HepG2 (cell line): ENCODE results near the gene TRMT1L. TPM values are rescaled to one million over a fixed set of nuclear protein-coding genes. Genes with fewer than 3 reads are reported as not detected.

ENCODE experiments used
- ATAC-seq: fragments of 200-7000 bp; cut with Tn5 transposase; 3 replicates; pipeline ENCODE4 v1.9.1; 2020; ENCODE audit warnings: mild to moderate bottlenecking, moderate library complexity
- Bru-seq: library from RNA; stranded (reverse); fragments of 400-500 nt; gene quantifications from one replicate; lab custom pipeline; 2021; lab: Mats Ljungman, UMichigan
- BruChase-seq, 2 experiments: library from RNA; stranded (reverse); fragments of 400-500 nt; gene quantifications; one replicate each; lab custom pipeline; 2021; lab: Mats Ljungman, UMichigan
- BruUV-seq: library from RNA; stranded (reverse); fragments of 400-500 nt; replicated peaks from 2 replicates; lab custom pipeline; 2021; lab: Mats Ljungman, UMichigan
- CTCF ChIA-PET: fragments of 300-600 bp; formaldehyde crosslinking; extraction: SDS; loops from one replicate; lab custom pipeline; 2021; ENCODE audit warnings: low total read pairs, inconsistent platforms, low intra/inter-chr PET ratio; lab: Yijun Ruan, JAX
- POLR2A ChIA-PET: fragments of 350-600 bp; sonication (Branson Sonifier 250); formaldehyde crosslinking; loops from one replicate; lab custom pipeline; 2020; ENCODE audit warnings: antibody characterized with exemption, inconsistent platforms; lab: Yijun Ruan, JAX
- DNase-seq: peaks from one replicate; pipeline ENCODE4 v3.0.0-alpha.2; 2015; ENCODE audit warnings: low spot score
- FAIRE-seq: peaks from 3 replicates; lab custom pipeline; 2011; peaks lifted over from hg19 to GRCh38; lab: Jason Lieb, UNC
- H2AFZ ChIP-seq: one replicate; pipeline ENCODE4 v1.6.1; 2011; ENCODE audit warnings: low read length, inconsistent platforms
- H3K27ac ChIP-seq: fragments of 300-600 bp; 3 replicates; pipeline ENCODE4 v1.8.0; 2011; ENCODE audit warnings: mixed run types, mild to moderate bottlenecking, mixed read lengths, low read length, inconsistent platforms; ENCODE audit not compliant: insufficient read depth; ENCODE audit errors: extremely low read length
- H3K27me3 ChIP-seq, 2 experiments: fragments of 200-600 bp in 1 of 2; 2 replicates in 1 of 2; 3 replicates in 1 of 2; pipeline versions ENCODE4 v1.6.0 to v1.8.0; 2011; ENCODE audit warnings: low read length in 2 of 2, mild to moderate bottlenecking in 2 of 2, moderate library complexity in 2 of 2, inconsistent platforms in 1 of 2; ENCODE audit not compliant: insufficient read depth in 2 of 2, control insufficient read depth in 1 of 2
- H3K36me3 ChIP-seq, 2 experiments: fragments of 200-600 bp in 1 of 2; replicated peaks in 1 of 2; 2 replicates in 1 of 2; 3 replicates in 1 of 2; pipeline versions ENCODE4 v1.5.1 to v1.8.0; 2011; ENCODE audit warnings: low read length in 2 of 2, inconsistent platforms in 1 of 2; ENCODE audit not compliant: insufficient read depth in 2 of 2, control insufficient read depth in 1 of 2
- H3K4me1 ChIP-seq: 2 replicates; pipeline ENCODE4 v1.5.1; 2012; ENCODE audit warnings: low read length, inconsistent platforms; ENCODE audit not compliant: insufficient read depth
- H3K4me2 ChIP-seq: 2 replicates; pipeline ENCODE4 v1.6.0; 2011; ENCODE audit warnings: low read depth, low read length, inconsistent platforms
- H3K4me3 ChIP-seq, 3 experiments: fragments of 200-600 bp in 1 of 3; sonication (generic), shearing (Covaris generic) in 1 of 3; replicated peaks in 1 of 3; 2 replicates each; pipeline ENCODE4 v1.5.1; 2011 to 2016; ENCODE audit warnings: low read length in 3 of 3, inconsistent platforms in 2 of 3, low read depth in 2 of 3, mild to moderate bottlenecking in 2 of 3, control low read depth in 1 of 3, mixed read lengths in 1 of 3; ENCODE audit not compliant: insufficient read depth in 1 of 3
- H3K79me2 ChIP-seq: one replicate; pipeline ENCODE4 v1.6.1; 2011; ENCODE audit warnings: low read length, inconsistent platforms; ENCODE audit not compliant: insufficient read depth
- H3K9ac ChIP-seq: 2 replicates; pipeline ENCODE4 v1.6.0; 2011; ENCODE audit warnings: mild to moderate bottlenecking, low read depth, low read length, inconsistent platforms; ENCODE audit not compliant: insufficient read depth
- H3K9me3 ChIP-seq: 2 replicates; pipeline ENCODE4 v1.5.1; 2012; ENCODE audit warnings: mild to moderate bottlenecking, low read length
- H4K20me1 ChIP-seq: 2 replicates; pipeline ENCODE4 v1.6.0; 2011; ENCODE audit warnings: inconsistent platforms, mild to moderate bottlenecking, low read length, moderate library complexity; ENCODE audit not compliant: insufficient read depth
- BCL6 ChIP-seq: IDR thresholded peaks from 2 replicates; pipeline ENCODE4 v1.6.1; 2016; ENCODE audit warnings: missing genetic modification reagents, missing compliant biosample characterization
- GTF2F1 ChIP-seq: fragments of 150-350 bp; IDR thresholded peaks from 2 replicates; pipeline ENCODE4 v1.6.1; 2014; ENCODE audit warnings: low read length
- HIVEP1 ChIP-seq: sonication (generic); formaldehyde crosslinking; IDR thresholded peaks from 2 replicates; pipeline ENCODE4 v1.4.0; 2020; ENCODE audit warnings: mild to moderate bottlenecking, missing genetic modification reagents
- HMG20B ChIP-seq: conservative IDR thresholded peaks from 2 replicates; pipeline ENCODE4 v1.6.1; 2016; ENCODE audit warnings: missing genetic modification reagents, missing compliant biosample characterization
- NCOA5 ChIP-seq: sonication (generic); formaldehyde crosslinking; IDR thresholded peaks from 2 replicates; pipeline ENCODE4 v1.4.0; 2020; ENCODE audit warnings: missing genetic modification reagents
- PHF20 ChIP-seq: sonication (generic); formaldehyde crosslinking; IDR thresholded peaks from 2 replicates; pipeline ENCODE4 v1.5.0; 2020; ENCODE audit warnings: mild to moderate bottlenecking, missing genetic modification reagents
- POLR2AphosphoS2 ChIP-seq: IDR thresholded peaks from 2 replicates; pipeline ENCODE4 v1.6.1; 2011; ENCODE audit warnings: low read depth, low read length, improper control_type of control experiment
- ZNF263 ChIP-seq: sonication (generic); formaldehyde crosslinking; IDR thresholded peaks from 2 replicates; pipeline ENCODE4 v1.4.0; 2020; ENCODE audit warnings: missing genetic modification reagents
- ZNF3 ChIP-seq: IDR thresholded peaks from 2 replicates; pipeline ENCODE4 v1.7.0; 2017; ENCODE audit warnings: inconsistent platforms
- ZNF383 ChIP-seq: sonication (generic); formaldehyde crosslinking; IDR thresholded peaks from 2 replicates; pipeline ENCODE4 v1.4.0; 2020; ENCODE audit warnings: missing genetic modification reagents, mild to moderate bottlenecking, borderline replicate concordance
- ZNF430 ChIP-seq: sonication (generic); formaldehyde crosslinking; IDR thresholded peaks from 2 replicates; pipeline ENCODE4 v1.9.0; 2021; ENCODE audit warnings: mild to moderate bottlenecking, missing genetic modification reagents
- ZNF678 ChIP-seq: sonication (generic); formaldehyde crosslinking; IDR thresholded peaks from 2 replicates; pipeline ENCODE4 v1.4.0; 2020; ENCODE audit warnings: mild to moderate bottlenecking, missing genetic modification reagents
- WGBS: methylation state at CpG from one replicate; pipeline ENCODE4 v1.1.6; 2017; ENCODE audit warnings: low lambda C conversion rate; 5-methylcytosine and 5-hydroxymethylcytosine counted together
- in situ Hi-C: cut with HindIII; loops from 2 replicates; pipeline ENCODE4 v1.10.0; 2017; ENCODE audit warnings: low pct_unique_long_range_greater_than_20kb; ENCODE audit not compliant: extremely low pct_ligation_motif_present
- intact Hi-C: fragments of 100-400 bp; cut with micrococcal nuclease; formaldehyde crosslinking; loops from one replicate; pipeline ENCODE4 v1.10.0; 2022; ENCODE audit not compliant: unreplicated experiment
- long read RNA-seq, 2 experiments: library from RNA in 1 of 2; library from polyadenylated mRNA in 1 of 2; stranded (forward) in 1 of 2; unstranded in 1 of 2; transcript quantifications; one replicate each; pipeline ENCODE4 v2.0.0, GENCODE V29; 2019 to 2022
- polyA minus RNA-seq, 3 experiments: library from RNA; depleted of rRNA, polyadenylated mRNA; stranded (reverse); fragments of >200 nt; gene quantifications; 2 replicates each; pipeline ENCODE4 v1.2.3, GENCODE V29; 2011; ENCODE audit warnings: low replicate concordance in 1 of 3
- polyA plus RNA-seq, 8 experiments: library from polyadenylated mRNA; depleted of rRNA in 3 of 8; stranded (reverse) in 7 of 8; unstranded in 1 of 8; fragments of >200 nt; fragmentation: Illumina TruSeq in 4 of 8; extraction: Trizol in 4 of 8; gene quantifications; 2 replicates each; pipeline versions ENCODE4 v1.2.1 to v1.2.3, GENCODE V29; 2011 to 2016; ENCODE audit warnings: low read depth in 4 of 8, missing spikeins in 1 of 8, mixed read lengths in 1 of 8; ENCODE audit not compliant: insufficient read depth in 1 of 8
- total RNA-seq, 5 experiments: library from RNA; depleted of rRNA; stranded (reverse); fragments of >200 nt; fragmentation: Illumina TruSeq; extraction: Trizol; gene quantifications; 2 replicates each; pipeline ENCODE4 v1.2.3, GENCODE V29; 2016; ENCODE audit warnings: low read depth in 1 of 5
- TF ChIP-seq, protein P1 (sequence below): sonication (generic); formaldehyde crosslinking; IDR thresholded peaks from 2 replicates; pipeline ENCODE4 v1.4.0; 2020; ENCODE audit warnings: low read depth, mild to moderate bottlenecking, missing genetic modification reagents
- TF ChIP-seq, protein P2 (sequence below): sonication (generic); formaldehyde crosslinking; IDR thresholded peaks from 2 replicates; pipeline ENCODE4 v1.4.0; 2020; ENCODE audit warnings: mild to moderate bottlenecking, missing genetic modification reagents

TRMT1L gene, protein sequence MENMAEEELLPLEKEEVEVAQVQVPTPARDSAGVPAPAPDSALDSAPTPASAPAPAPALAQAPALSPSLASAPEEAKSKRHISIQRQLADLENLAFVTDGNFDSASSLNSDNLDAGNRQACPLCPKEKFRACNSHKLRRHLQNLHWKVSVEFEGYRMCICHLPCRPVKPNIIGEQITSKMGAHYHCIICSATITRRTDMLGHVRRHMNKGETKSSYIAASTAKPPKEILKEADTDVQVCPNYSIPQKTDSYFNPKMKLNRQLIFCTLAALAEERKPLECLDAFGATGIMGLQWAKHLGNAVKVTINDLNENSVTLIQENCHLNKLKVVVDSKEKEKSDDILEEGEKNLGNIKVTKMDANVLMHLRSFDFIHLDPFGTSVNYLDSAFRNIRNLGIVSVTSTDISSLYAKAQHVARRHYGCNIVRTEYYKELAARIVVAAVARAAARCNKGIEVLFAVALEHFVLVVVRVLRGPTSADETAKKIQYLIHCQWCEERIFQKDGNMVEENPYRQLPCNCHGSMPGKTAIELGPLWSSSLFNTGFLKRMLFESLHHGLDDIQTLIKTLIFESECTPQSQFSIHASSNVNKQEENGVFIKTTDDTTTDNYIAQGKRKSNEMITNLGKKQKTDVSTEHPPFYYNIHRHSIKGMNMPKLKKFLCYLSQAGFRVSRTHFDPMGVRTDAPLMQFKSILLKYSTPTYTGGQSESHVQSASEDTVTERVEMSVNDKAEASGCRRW
- total RNA-seq (2016; rRNA removed; fragmentation: Illumina TruSeq; extraction: Trizol): 17.9 and 25.4 TPM in 2 replicates
- 3.3 and 3.5 TPM in 2 replicates for total RNA-seq (2016; cell fraction: cytosol; rRNA removed; fragmentation: Illumina TruSeq; extraction: Trizol; ENCODE audit: low read depth)
- 16.3 and 22.0 TPM in 2 replicates for total RNA-seq (2016; cell fraction: insoluble cytoplasmic fraction; rRNA removed; fragmentation: Illumina TruSeq; extraction: Trizol)
- total RNA-seq (2016; cell fraction: membrane; rRNA removed; fragmentation: Illumina TruSeq; extraction: Trizol): 4.8 and 5.1 TPM in 2 replicates
- total RNA-seq (2016; cell fraction: nucleus; rRNA removed; fragmentation: Illumina TruSeq; extraction: Trizol): 10.3 and 14.6 TPM in 2 replicates
- polyA plus RNA-seq (2011; rRNA removed): 17.5 and 19.2 TPM in 2 replicates
- polyA plus RNA-seq (2011; cell fraction: cytosol; rRNA removed): 9.1 and 14.0 TPM in 2 replicates
- 7.8 and 8.1 TPM in 2 replicates for polyA plus RNA-seq (2011; cell fraction: nucleus; rRNA removed)
- 7.0 and 10.8 TPM in 2 replicates for polyA plus RNA-seq (2012)
- 0.28 and 0.45 TPM in 2 replicates for polyA plus RNA-seq (2016; cell fraction: cytosol; fragmentation: Illumina TruSeq; extraction: Trizol; ENCODE audit: low read depth)
- 14.9 and 19.1 TPM in 2 replicates for polyA plus RNA-seq (2016; cell fraction: insoluble cytoplasmic fraction; fragmentation: Illumina TruSeq; extraction: Trizol; ENCODE audit: low read depth)
- polyA plus RNA-seq (2016; cell fraction: membrane; fragmentation: Illumina TruSeq; extraction: Trizol; ENCODE audit: low read depth): 1.2 and 1.4 TPM in 2 replicates
- polyA plus RNA-seq (2016; cell fraction: nucleus; fragmentation: Illumina TruSeq; extraction: Trizol; ENCODE audit: insufficient read depth, low read depth): 11.5 and 11.6 TPM in 2 replicates
- 13.4 and 15.5 TPM in 2 replicates for polyA minus RNA-seq (2011; rRNA and poly(A)+ RNA removed; ENCODE audit: low replicate concordance)
- 19.4 and 24.1 TPM in 2 replicates for polyA minus RNA-seq (2011; cell fraction: cytosol; rRNA and poly(A)+ RNA removed)
- 14.9 and 19.0 TPM in 2 replicates for polyA minus RNA-seq (2011; cell fraction: nucleus; rRNA and poly(A)+ RNA removed)
- percentile 67 among the genes with signal in this experiment for Bru-seq, nascent RNA
- BruChase-seq, experiment 1, labeled RNA remaining after a 6-hour chase: percentile 63 among the genes with signal in this experiment
- BruChase-seq, experiment 2, labeled RNA remaining after a 2-hour chase: percentile 65 among the genes with signal in this experiment
- long read RNA-seq, experiment 1, full-length matches to known transcripts: 6 of 13 reads
- long read RNA-seq, experiment 1, partial matches to known transcripts: 2 of 13 reads
- long read RNA-seq, experiment 1, other reads (novel, unspliced or antisense): 5 of 13 reads
- long read RNA-seq, experiment 2, full-length matches to known transcripts: 3 of 11 reads
- long read RNA-seq, experiment 2, partial matches to known transcripts: 0 of 11 reads
- long read RNA-seq, experiment 2, other reads (novel, unspliced or antisense): 8 of 11 reads

DNA sequence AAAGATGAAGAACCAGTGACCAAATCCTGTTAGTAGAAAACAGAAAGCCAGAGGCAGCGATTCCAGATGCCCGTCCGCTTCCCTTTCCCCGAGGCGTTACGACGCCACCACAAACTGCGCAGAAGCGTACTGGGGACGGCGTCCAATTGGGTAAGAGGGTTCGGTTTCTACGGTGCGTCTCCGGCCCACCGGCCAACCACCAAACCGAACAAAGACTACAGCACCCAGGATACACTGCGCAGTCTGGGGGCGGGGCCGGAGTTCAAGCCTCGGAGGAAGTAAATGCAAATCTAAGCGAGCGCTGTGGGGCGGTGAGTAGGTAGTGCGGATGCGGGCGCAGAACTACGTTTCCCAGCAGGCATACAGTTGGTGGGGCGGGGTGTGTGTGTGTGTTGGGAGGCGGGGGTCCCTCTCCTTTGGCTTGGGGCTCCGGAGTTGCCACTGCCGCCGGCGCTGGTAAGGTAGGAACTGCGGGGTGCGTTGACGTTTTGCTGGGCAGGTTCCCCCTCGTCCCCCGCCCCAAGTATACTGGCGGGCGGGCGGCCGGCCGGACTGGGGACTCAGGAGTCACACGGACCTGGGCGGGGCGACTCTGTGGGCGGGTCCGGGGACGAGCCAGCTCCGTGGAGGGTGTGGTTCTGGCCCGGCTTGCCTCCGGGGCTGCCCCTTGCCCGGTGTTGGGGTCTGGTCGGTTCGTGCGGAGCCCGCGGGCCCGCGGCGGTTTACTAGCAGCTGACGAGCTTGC lies at the start of gene TRMT1L, which contains the start of gene SWT1:
TSS of gene TRMT1L (minus strand) at position 100 of the 745 bp plus-strand sequence. CDS start 241 bp downstream, outside the sequence.
TSS of gene SWT1 (plus strand) at position 314 of the 745 bp plus-strand sequence. CDS start 3,675 bp downstream, outside the sequence.
- WGBS: under 1% methylated on average over 29 of the region's 63 CpGs
- H3K4me1 ChIP-seq: peaks cover 26% of the 10 kb centered on the region
- peak within 1 kb of the TSS; percentile 91 for H3K27ac ChIP-seq
- DNase-seq (peak; percentile 98), FAIRE-seq (peak; percentile 84), ATAC-seq (peak; percentile 96)
- peak within 1 kb of the TSS; percentile 94 for H3K4me2 ChIP-seq
- intact Hi-C loops (loop anchor here (2.0 to 5.0 kb wide), 5 partner anchors 14 to 1218 kb away; partner anchors contain the start of genes EDEM3, IVNS1ABP, ODR4 and RNF2), in situ Hi-C loops (no loop called here)
- H2AFZ ChIP-seq: peak within 1 kb of the TSS; percentile 94
- H3K27me3 ChIP-seq: no peaks in the 10 kb centered on the region; a peak in 1 of 5 replicates
- no TSS peak for BruUV-seq
- CTCF ChIA-PET: no interaction called here
- peak within 1 kb of the TSS; percentile 92 to 94 (median 93) for H3K4me3 ChIP-seq
- H4K20me1 ChIP-seq: no peaks in the 10 kb centered on the region
- no peaks in the 10 kb centered on the region for H3K9me3 ChIP-seq
- 0 out of 5 replicates have a peak, but pooled peaks cover 0 to 2% of the 10 kb centered on the region in 2 experiments for H3K36me3 ChIP-seq
- H3K79me2 ChIP-seq: peaks cover 20% of the 10 kb centered on the region
- H3K9ac ChIP-seq: peak within 1 kb of the TSS; percentile 88
- POLR2A ChIA-PET: interaction anchor here (1.0 to 2.5 kb wide), 5 partner anchors 13 to 1218 kb away, joined by 3 to 13 read pairs (median 7); partner anchors contain the start of genes IVNS1ABP, ODR4, RNF2 and TPR
- TF ChIP-seq ZNF3 (no peak), HMG20B (CRISPR knock-in tag) (no peak), PHF20 (CRISPR knock-in tag) (no peak), GTF2F1 (no peak), POLR2AphosphoS2 (peak; percentile 71; the same call in 1 of the 2 replicates), HIVEP1 (no peak), ZNF263 (CRISPR knock-in tag) (no peak; the same call in 1 of the 2 replicates), NCOA5 (CRISPR knock-in tag) (no peak), ZNF678 (no peak), BCL6 (CRISPR knock-in tag) (peak; percentile 31; the same call in 1 of the 2 replicates), ZNF430 (CRISPR knock-in tag) (0 out of 2 replicates have a peak, but pooled peaks have one; percentile 61), ZNF383 (peak; percentile 7; the same call in 1 of the 2 replicates)
- TF ChIP-seq, protein P1, sequence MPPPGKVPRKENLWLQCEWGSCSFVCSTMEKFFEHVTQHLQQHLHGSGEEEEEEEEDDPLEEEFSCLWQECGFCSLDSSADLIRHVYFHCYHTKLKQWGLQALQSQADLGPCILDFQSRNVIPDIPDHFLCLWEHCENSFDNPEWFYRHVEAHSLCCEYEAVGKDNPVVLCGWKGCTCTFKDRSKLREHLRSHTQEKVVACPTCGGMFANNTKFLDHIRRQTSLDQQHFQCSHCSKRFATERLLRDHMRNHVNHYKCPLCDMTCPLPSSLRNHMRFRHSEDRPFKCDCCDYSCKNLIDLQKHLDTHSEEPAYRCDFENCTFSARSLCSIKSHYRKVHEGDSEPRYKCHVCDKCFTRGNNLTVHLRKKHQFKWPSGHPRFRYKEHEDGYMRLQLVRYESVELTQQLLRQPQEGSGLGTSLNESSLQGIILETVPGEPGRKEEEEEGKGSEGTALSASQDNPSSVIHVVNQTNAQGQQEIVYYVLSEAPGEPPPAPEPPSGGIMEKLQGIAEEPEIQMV (CRISPR knock-in tag): 0 out of 2 replicates have a peak, but pooled peaks have one; percentile 13
- TF ChIP-seq, protein P2, sequence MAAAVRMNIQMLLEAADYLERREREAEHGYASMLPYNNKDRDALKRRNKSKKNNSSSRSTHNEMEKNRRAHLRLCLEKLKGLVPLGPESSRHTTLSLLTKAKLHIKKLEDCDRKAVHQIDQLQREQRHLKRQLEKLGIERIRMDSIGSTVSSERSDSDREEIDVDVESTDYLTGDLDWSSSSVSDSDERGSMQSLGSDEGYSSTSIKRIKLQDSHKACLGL: 0 out of 2 replicates have a peak, but pooled peaks have one; percentile 29
